HTERT RPE-1 (cell line): ENCODE measurements around the gene MAPK10.

Experiments used
- in situ Hi-C: fragments of 300-500 bp; cut with MboI; formaldehyde crosslinking; loops from 4 replicates; pipeline ENCODE4 v1.14.3; 2020; ENCODE audit warnings: low sequenced_read_pairs

MAPK10 gene

GRCh38 chr4:86359944-86360478 is at the start of gene MAPK10:
Gene MAPK10 (minus strand): TSS chr4:86360053.
- in situ Hi-C loops, result no loop called here

GRCh38 chr4:86403575-86403974 is 43.7 kb upstream of the MAPK10 start:
- in situ Hi-C loops, result no loop called here

DNA sequence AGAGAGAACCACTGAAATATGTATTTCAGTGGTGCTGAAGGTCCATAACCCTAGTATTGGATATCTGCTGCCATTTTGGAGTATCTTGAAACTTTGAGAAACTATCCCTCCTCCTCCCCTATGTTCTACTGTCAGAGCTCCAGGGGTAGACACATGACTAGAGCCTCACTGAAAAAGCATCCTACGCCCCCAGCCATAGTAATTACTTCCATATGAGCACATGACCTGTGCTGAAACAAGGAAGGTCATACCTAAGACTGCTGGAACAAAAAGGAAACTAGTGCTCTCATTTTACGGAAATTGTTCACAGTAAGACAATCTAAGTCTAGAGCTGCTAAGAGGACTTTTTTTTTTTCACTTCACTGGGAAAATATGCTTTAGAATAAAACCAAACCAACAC is 42.0 kb upstream of the MAPK10 start:
- in situ Hi-C loops, result no loop called here

DNA sequence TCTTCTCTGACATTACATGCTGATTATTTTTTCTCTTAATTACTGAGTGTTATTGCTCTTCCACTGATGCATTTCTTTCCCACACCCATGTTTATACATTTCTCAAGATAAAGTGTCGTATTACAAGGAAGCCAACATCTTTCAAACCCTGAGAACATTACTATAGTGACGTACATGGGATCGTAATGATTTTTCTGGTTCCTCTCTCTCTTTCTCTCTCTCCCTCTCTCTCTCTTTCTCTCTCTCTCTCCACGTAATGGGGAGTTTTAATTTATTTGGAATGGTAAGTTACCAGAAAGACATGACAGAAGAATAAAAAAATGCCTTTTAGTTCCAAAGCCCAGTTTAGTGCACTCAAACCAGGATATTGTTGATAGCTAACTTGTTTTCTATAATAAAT is 40.4 kb upstream of the MAPK10 start:
- in situ Hi-C loops, result no loop called here

- in situ Hi-C loops, result no loop called here
These were observed 38.3 kb upstream of the MAPK10 start for GRCh38 chr4:86398187-86398586.

- in situ Hi-C loops, result no loop called here
These were observed 33.9 kb upstream of the MAPK10 start for GRCh38 chr4:86393749-86394148.

DNA sequence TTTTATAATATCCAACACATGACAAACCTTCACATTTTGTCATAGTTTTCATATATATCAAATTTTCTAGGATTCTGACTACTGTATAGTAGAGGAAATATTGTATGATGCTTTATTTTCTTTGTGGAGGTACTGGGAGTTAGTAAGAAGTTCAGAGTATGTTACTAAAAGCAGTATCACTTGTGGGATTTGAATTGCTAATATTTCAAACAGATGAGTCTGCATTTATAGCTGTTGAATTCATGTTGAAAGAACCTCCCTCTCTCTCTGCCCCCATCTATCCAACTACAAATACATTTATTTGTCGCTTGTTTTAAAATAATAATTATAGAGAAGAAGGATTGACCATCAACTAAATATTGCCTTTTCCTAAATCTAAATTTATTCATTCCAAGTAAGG is 29.8 kb upstream of the MAPK10 start:
- in situ Hi-C loops, result no loop called here

- in situ Hi-C loops, result no loop called here
These were observed 28.4 kb upstream of the MAPK10 start for GRCh38 chr4:86388252-86388651.

- in situ Hi-C loops, result no loop called here
These were observed 27.1 kb upstream of the MAPK10 start for GRCh38 chr4:86386817-86387415.

GRCh38 chr4:86386201-86386600 is 26.3 kb upstream of the MAPK10 start:
- in situ Hi-C loops, result no loop called here

- in situ Hi-C loops, result no loop called here
These were observed 21.6 kb upstream of the MAPK10 start for GRCh38 chr4:86381431-86381830.

- in situ Hi-C loops, result no loop called here
These were observed 20.4 kb upstream of the MAPK10 start for GRCh38 chr4:86380181-86380724.

- in situ Hi-C loops, result no loop called here
These were observed 17.0 kb upstream of the MAPK10 start for GRCh38 chr4:86376850-86377249.

DNA sequence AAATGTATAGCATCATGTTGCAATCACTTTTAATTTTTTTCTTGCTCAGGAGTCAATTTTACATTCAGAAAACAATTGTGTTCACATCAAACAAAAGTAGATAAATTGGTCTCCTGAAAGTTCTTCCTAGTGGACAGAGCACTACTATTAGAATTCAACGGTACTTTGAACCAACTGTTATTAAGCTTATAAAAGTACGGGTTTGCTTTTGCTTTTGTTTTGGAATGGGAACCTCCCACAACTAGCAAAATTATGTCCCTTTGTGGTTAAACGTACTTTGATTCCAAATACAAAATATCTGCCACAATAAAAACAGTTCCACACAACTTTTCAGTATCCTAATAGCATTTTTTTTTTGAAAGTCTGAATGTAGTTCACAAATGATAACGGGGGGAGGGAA is 8.6 kb upstream of the MAPK10 start:
- in situ Hi-C loops, result no loop called here

- in situ Hi-C loops, result no loop called here
These were observed 7.7 kb upstream of the MAPK10 start for GRCh38 chr4:86367577-86367976.

GRCh38 chr4:86366920-86367319 is 7.1 kb upstream of the MAPK10 start:
- in situ Hi-C loops, result no loop called here

GRCh38 chr4:86362510-86362909 is 2.7 kb upstream of the MAPK10 start:
- in situ Hi-C loops, result no loop called here

- in situ Hi-C loops, result no loop called here
These were observed 1.6 kb downstream of the MAPK10 start for GRCh38 chr4:86358257-86358656.

GRCh38 chr4:86357608-86358007 is 2.2 kb downstream of the MAPK10 start:
- in situ Hi-C loops, result no loop called here

DNA sequence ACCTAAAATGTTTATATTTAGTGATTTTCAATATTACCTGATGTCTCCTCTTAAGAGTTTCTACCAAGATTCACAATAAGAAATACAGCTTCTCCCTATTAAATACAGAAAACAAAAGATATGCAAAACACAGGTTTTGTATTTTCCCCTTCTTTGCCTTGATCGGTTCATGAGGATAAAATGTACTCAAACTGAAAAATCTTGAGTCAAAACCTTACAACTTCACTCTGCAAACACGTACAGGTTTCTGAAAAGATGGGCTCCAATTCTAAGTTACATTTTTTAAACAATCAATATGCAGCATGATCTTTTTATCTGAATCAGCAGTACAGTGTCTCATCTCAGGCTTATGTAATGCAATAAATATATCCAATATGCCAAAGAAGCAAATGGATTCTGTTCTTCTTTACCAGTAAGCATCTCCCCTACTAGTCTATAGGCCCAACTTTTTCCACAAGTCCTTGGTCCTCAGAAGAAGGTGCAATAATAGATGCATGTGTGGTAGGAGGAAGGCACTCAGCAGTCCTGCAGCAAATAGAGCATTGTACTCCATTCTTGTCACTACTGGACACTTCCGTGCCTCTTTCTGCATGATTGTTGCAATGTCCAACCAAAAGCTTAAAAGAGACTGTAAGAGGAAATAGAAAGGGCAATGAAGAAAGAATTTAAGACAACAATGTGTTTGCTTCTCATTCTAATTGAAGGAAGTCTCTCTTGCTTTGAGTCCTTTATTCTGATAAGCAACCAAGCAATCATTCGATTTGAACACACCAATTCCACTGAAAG is 3.2 kb downstream of the MAPK10 start:
- in situ Hi-C loops, result no loop called here

GRCh38 chr4:86354390-86354789 is 5.5 kb downstream of the MAPK10 start:
- in situ Hi-C loops, result no loop called here

- in situ Hi-C loops, result no loop called here
These were observed 13.5 kb downstream of the MAPK10 start for GRCh38 chr4:86346320-86346719.
